H7 (cell line): Measurements from ENCODE around the gene GPSM1. TPM values are rescaled to one million over a fixed set of nuclear protein-coding genes. Genes with fewer than 3 reads are reported as not detected.
A peak's percentile ranks its signal among the peaks of the same experiment; 100 is the strongest.

Experiments used
- DNase-seq: peaks from one replicate; pipeline ENCODE4 v3.0.0; 2012
- H3K27me3 ChIP-seq: 2 replicates; pipeline ENCODE4 v1.6.0; 2011; ENCODE audit warnings: mild to moderate bottlenecking, low read length; ENCODE audit not compliant: control insufficient read depth, insufficient read depth
- H3K36me3 ChIP-seq: replicated peaks from 2 replicates; pipeline ENCODE4 v1.5.1; 2011; ENCODE audit warnings: low read length; ENCODE audit not compliant: control insufficient read depth, insufficient read depth
- H3K4me3 ChIP-seq: 2 replicates; pipeline ENCODE4 v1.5.1; 2011; ENCODE audit warnings: low read depth, mild to moderate bottlenecking, control low read depth, low read length, moderate library complexity; ENCODE audit not compliant: insufficient read depth
- total RNA-seq: library from RNA; depleted of rRNA; stranded (reverse); fragments of >200 nt; shearing (Covaris generic); gene quantifications from 2 replicates; pipeline ENCODE4 v1.2.3, GENCODE V29; 2014

Gene GPSM1
- total RNA-seq, 1 experiment from 2014 or later, result 22.2 TPM

- H3K4me3 ChIP-seq, result no peak overlapping the region
- H3K27me3 ChIP-seq, result no peaks in the 10 kb centered on the region
- DNase-seq, result no peak
- no peaks in the 10 kb centered on the region for H3K36me3 ChIP-seq
Observed at GRCh38 chr9:136335296-136336155, 8.2 kb downstream of the GPSM1 start.

DNA sequence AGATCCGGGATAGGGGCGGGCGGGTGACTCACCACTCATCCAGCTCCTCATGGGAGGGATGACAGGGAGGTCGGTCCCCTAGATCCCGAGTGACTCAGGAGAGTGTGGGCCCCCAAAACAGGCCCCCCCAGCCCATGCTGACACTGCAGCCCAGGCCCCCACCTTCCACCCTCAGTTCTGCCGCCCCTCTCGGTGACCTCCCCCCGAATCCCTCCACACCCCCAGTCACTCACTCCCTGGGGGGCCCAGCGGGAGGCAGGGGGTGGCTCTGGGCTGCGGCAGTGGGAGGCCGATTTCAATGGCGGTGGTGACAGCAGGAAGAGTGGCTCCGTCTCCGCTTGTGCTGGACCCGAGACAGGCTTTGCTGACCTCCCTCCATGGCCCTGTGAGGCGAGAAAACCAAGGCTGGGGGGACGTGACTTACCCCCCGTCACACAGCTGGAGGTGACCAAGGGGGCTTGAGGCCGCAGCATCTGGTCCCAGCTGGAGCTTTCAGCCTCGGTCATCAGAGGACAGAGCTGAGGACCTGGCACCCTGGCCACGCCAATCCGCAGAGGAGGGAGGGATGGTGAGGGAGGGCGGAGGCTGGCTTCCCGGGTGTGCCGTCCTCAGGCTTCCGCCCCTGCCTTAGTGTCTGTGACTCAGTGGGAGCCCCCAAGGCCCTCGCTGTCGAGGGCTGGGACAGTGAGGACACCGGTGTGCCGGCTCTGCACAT, 9.0 kb downstream of the GPSM1 start:
- Histone ChIP-seq H3K27me3 (no peaks in the 10 kb centered on the region), H3K36me3 (no peaks in the 10 kb centered on the region), H3K4me3 (no peak overlapping the region)
- no peak for DNase-seq

- DNase-seq, result no peak
- Histone ChIP-seq H3K4me3 (no peak overlapping the region), H3K27me3 (no peaks in the 10 kb centered on the region), H3K36me3 (no peaks in the 10 kb centered on the region)
Observed at GRCh38 chr9:136336881-136337280, 9.5 kb downstream of the GPSM1 start.

DNA sequence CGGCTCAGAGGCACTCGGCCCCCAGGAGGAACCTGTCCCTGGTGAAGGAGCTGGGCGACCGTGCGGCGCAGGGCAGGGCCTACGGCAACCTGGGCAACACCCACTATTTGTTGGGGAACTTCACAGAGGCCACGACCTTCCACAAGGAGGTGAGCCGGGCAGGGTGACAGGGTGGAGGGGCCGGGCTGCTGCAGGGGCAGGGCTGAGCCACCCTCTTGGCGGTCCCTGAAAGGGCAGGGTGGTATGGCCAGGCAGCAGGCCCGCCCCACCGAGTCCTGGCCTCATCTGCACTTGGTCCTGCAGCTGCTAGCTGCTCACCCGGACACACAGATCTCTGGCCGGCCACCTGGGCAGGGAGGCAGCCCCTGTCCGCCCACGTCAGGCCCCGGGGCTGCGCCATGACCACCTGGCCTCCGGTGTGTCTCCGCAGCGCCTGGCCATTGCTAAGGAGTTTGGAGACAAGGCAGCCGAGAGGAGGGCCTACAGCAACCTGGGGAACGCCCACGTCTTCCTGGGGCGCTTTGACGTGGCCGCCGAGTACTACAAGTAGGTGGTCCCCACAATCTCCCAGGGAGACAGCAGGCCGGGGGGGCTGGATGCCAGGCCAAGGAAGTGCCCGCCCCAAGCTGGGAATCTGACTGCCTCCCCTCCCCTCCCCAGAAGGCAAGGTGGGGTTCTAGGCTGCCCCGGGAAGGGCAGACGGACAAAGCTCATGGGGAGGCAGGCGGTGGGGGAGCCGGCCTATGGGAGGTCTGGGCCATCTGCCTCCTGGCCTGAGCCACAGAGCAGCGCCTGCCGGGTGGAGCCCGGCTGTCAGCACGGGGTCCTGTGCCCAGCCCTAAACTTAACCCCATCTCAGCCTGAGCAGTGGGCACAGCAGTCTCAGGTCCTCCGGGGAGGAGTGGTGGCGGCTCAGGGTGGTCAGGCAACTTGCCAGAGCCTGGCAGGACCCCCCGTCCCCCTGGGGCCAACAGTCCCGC, 10.4 kb downstream of the GPSM1 start:
- no peak for DNase-seq
- Histone ChIP-seq H3K36me3 (no peaks in the 10 kb centered on the region), H3K27me3 (no peaks in the 10 kb centered on the region), H3K4me3 (no peak overlapping the region)

DNA sequence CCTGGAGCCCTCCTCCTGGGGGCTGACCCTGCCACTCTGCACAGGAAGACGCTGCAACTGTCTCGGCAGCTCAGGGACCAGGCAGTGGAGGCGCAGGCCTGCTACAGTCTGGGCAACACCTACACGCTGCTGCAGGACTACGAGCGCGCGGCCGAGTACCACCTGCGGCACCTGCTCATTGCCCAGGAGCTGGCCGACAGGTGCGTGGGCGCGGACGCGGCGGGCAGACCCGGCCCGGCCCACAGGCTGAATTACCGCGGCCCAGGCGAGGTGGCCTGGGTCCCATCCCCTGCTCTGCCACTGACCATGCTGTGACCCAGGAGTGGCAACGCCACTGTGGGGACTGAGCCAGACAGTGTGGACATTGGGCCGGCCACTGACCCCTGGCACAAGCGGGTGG, 11.2 kb downstream of the GPSM1 start:
- Histone ChIP-seq H3K36me3 (no peaks in the 10 kb centered on the region), H3K4me3 (no peak overlapping the region), H3K27me3 (no peaks in the 10 kb centered on the region)
- no peak for DNase-seq

DNA sequence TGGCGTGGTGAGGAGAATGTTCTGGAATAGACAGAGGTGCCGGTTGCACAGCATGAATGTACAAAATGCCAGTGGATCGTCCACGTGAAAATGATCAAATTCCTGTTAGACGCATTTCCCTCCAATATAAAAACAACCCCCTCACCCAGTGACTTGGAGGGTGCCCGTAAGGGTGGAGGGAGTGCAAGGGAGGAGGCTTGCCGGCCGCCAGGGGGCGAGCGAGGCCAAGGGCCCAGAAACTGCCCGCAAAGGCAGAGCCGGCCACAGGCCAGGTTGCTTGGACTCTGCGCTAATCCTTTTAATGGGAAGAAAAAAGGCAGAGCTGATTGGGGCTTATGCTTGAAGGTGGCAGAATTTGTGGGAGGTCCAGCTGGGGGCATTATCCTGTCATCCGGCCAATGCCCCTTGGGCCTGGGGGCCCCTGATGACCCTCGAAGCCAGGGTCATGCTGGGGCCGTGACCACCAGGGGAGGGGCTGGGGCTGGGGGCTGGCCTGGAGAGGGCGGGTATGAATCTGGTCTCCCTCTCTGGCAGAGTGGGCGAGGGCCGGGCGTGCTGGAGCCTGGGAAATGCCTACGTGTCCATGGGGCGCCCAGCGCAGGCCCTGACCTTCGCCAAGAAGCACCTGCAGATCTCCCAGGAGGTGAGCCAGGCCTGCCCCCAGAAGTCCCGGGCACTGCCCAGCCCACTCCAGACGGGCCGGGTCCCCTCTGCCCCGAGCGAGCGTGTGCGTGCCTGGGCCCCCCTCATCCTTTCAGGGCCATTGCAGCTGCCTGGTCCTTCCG, 12.0 kb downstream of the GPSM1 start:
- DNase-seq, result peak; percentile 96
- Histone ChIP-seq H3K36me3 (no peaks in the 10 kb centered on the region), H3K27me3 (no peaks in the 10 kb centered on the region), H3K4me3 (no peak overlapping the region)

- no peak for DNase-seq
- H3K27me3 ChIP-seq, result no peaks in the 10 kb centered on the region
- no peak overlapping the region for H3K4me3 ChIP-seq
- no peaks in the 10 kb centered on the region for H3K36me3 ChIP-seq
Observed at GRCh38 chr9:136339958-136340310, 12.6 kb downstream of the GPSM1 start.

- Histone ChIP-seq H3K36me3 (no peaks in the 10 kb centered on the region), H3K27me3 (no peaks in the 10 kb centered on the region), H3K4me3 (no peak overlapping the region)
- no peak for DNase-seq
Observed at GRCh38 chr9:136340356-136341041, 13.2 kb downstream of the GPSM1 start.

- DNase-seq, result no peak
- no peak overlapping the region for H3K4me3 ChIP-seq
- H3K36me3 ChIP-seq, result no peaks in the 10 kb centered on the region
- no peaks in the 10 kb centered on the region for H3K27me3 ChIP-seq
Observed at GRCh38 chr9:136341042-136341655, 13.8 kb downstream of the GPSM1 start.

- Histone ChIP-seq H3K4me3 (no peak overlapping the region), H3K27me3 (no peaks in the 10 kb centered on the region), H3K36me3 (no peaks in the 10 kb centered on the region)
- no peak for DNase-seq
Observed at GRCh38 chr9:136341769-136342168, 14.4 kb downstream of the GPSM1 start.

GRCh38 chr9:136342181-136343120, 15.1 kb downstream of the GPSM1 start:
- Histone ChIP-seq H3K36me3 (no peaks in the 10 kb centered on the region), H3K27me3 (no peaks in the 10 kb centered on the region), H3K4me3 (peak overlapping the region; percentile 42)
- DNase-seq, result peak; percentile 99

DNA sequence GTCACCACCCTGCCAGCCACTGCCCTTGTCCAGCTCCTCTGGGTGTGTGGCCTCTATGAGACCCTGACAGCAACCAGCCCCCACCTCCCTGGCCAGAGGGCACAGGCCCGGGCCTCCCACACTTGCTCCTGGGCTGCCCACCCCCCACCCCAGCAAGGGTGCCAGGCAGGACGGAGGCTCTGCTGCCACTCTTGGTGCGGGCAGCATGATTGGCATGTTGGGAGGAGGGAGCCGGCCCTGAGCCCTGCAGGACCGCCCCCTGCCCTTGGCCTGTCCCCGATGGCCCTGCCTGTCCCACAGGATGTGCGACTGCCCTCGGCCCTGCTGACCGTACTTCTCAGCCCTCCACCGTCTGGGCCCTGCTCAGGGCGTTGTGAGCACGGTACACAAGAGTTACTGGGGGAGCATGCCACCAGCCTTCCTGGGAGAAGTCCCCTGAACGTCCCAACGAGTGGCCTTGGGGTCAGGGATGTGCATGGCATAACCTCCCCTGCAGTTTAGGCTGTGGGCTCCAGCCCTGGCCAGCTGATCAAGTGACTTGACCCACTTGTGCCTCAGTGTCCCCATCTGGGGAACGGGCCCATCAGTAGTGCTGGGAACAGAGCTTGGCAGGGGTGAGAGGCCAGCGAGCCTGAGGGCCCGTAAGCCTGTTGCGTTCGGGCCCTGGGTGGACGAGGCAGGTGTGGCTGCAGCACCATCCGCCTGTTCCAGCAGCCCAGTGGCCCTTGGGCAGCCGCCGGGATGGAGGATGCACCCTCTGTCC, 16.0 kb downstream of the GPSM1 start:
- Histone ChIP-seq H3K4me3 (no peak overlapping the region), H3K36me3 (no peaks in the 10 kb centered on the region), H3K27me3 (no peaks in the 10 kb centered on the region)
- peak; percentile 83 for DNase-seq
